ENCODE measurements around the gene KCNF1. TPM values are rescaled to one million over a fixed set of nuclear protein-coding genes. Genes with fewer than 3 reads are reported as not detected.

Gene KCNF1
- total RNA-seq, 1 experiment from 2014 or later: 3.2 TPM

DNA sequence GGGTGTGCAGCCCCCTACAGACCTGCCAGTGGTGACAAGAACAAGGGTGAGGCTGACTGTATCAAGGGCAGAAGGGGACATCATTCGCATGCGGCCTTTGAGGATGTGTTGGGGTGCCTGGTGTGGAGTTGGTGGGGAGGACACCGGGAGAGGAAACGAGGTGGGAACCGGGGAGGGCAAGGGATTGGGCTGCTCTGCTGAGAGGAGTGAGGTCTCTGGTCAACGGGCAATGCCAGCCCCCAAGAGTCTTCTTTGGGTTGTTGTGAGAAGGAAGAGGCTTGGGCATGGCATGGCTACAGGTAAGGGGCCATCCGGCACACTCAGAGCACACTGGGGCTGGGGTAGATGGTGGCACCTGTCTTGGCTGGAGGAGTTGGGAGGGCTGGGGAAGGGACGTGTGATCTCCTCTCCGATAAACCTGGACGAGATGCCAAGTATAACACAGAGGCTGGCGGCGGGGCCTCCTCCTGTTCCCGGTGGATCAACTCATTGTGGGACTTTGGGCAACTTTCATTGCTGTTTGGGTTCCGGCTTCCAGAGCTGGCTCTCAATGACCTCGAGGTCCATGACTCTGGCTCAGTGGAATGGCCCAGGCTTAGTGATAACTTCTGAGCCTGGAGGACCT lies 37.0 kb downstream of the KCNF1 start:
- H3T11ph ChIP-seq (ENCODE audit: low read length): no peak overlapping the region
- H4K91ac ChIP-seq (ENCODE audit: insufficient read length, low read depth, low read length): no peak overlapping the region
- H3K9ac ChIP-seq (ENCODE audit: extremely low read depth, insufficient read length, low read length): no peak overlapping the region
- peaks cover 6 to 11% (median 7%) of the 10 kb centered on the region in 3 experiments for H3K36me3 Mint-ChIP-seq (ENCODE audit: insufficient read depth in 1 of 3, low read depth in 3 of 3)
- H2BK5ac ChIP-seq (ENCODE audit: insufficient read length, low read length): no peak overlapping the region
- H3K14ac ChIP-seq (ENCODE audit: insufficient read depth, low read length): no peak overlapping the region
- H3K79me2 ChIP-seq (ENCODE audit: insufficient read depth, low read length): no peaks in the 10 kb centered on the region
- no peak overlapping the region for H2BK120ac ChIP-seq (ENCODE audit: low read depth, low read length, poor library complexity, severe bottlenecking)
- H3K23ac ChIP-seq (ENCODE audit: insufficient read length, low read depth, low read length): no peak overlapping the region
- H2BK20ac ChIP-seq (ENCODE audit: low read depth, low read length, poor library complexity, severe bottlenecking): no peak overlapping the region
- H2AK5ac ChIP-seq (ENCODE audit: insufficient read length, low read length): no peak overlapping the region
- no peaks in the 10 kb centered on the region for H3K4me1 ChIP-seq (ENCODE audit: insufficient read depth, low read length)
- 0 out of 4 replicates have a peak, but pooled peaks cover 0 to 6% of the 10 kb centered on the region in 2 experiments for H3K4me1 Mint-ChIP-seq
- H3K23me2 ChIP-seq (ENCODE audit: insufficient read length, low read depth, low read length, poor library complexity, severe bottlenecking): no peaks in the 10 kb centered on the region
- TF ChIP-seq, protein P1, sequence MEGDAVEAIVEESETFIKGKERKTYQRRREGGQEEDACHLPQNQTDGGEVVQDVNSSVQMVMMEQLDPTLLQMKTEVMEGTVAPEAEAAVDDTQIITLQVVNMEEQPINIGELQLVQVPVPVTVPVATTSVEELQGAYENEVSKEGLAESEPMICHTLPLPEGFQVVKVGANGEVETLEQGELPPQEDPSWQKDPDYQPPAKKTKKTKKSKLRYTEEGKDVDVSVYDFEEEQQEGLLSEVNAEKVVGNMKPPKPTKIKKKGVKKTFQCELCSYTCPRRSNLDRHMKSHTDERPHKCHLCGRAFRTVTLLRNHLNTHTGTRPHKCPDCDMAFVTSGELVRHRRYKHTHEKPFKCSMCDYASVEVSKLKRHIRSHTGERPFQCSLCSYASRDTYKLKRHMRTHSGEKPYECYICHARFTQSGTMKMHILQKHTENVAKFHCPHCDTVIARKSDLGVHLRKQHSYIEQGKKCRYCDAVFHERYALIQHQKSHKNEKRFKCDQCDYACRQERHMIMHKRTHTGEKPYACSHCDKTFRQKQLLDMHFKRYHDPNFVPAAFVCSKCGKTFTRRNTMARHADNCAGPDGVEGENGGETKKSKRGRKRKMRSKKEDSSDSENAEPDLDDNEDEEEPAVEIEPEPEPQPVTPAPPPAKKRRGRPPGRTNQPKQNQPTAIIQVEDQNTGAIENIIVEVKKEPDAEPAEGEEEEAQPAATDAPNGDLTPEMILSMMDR (conservative IDR thresholded peaks at IDR 0.05): no peak
- no peak overlapping the region for H3K4ac ChIP-seq (ENCODE audit: low read depth, low read length)
- peaks cover 5% of the 10 kb centered on the region for H3K27me3 Mint-ChIP-seq (ENCODE audit: low read depth)
- no peak overlapping the region for H2BK15ac ChIP-seq (ENCODE audit: low read depth, low read length)
- H3K18ac ChIP-seq (ENCODE audit: insufficient read length, low read depth, low read length): no peak overlapping the region
- no peaks in the 10 kb centered on the region for H3K9me3 ChIP-seq (ENCODE audit: control insufficient read depth, low read depth, low read length)
- H3K27me3 ChIP-seq (ENCODE audit: insufficient read depth, low read length): no peaks in the 10 kb centered on the region
- no CpG with 5 or more reads among the region's 15 CpGs for WGBS (ENCODE audit: extremely low coverage, insufficient read length, low lambda C conversion rate)
- no peak overlapping the region for H3K4me2 ChIP-seq (ENCODE audit: insufficient read depth, insufficient read length, low read length)
- no peaks in the 10 kb centered on the region for H4K20me1 ChIP-seq (ENCODE audit: control insufficient read depth, insufficient read depth, insufficient read length)
- no peak overlapping the region for H2BK12ac ChIP-seq (ENCODE audit: insufficient read length, low read depth, low read length)
- H3K56ac ChIP-seq (ENCODE audit: insufficient read length, low read depth, low read length): no peak overlapping the region
- no peak for DNase-seq
- H3K9me3 Mint-ChIP-seq: peaks cover 16 to 18% of the 10 kb centered on the region in 2 experiments
- no peak overlapping the region for H4K5ac ChIP-seq (ENCODE audit: insufficient read length, low read depth, low read length)
- no peak overlapping the region for H3K4me3 Mint-ChIP-seq
- H3K27ac ChIP-seq (ENCODE audit: insufficient read length, low read depth, low read length): no peak overlapping the region
- no peak overlapping the region for H4K8ac ChIP-seq (replicated peaks; ENCODE audit: insufficient read length, low read depth, low read length)
- H3K79me1 ChIP-seq (ENCODE audit: insufficient read depth, low read depth, low read length, poor library complexity, severe bottlenecking): no peaks in the 10 kb centered on the region
- no peak overlapping the region for H2AFZ ChIP-seq (ENCODE audit: low read length)
- H3K27ac Mint-ChIP-seq: no peak overlapping the region; a peak in 2 of 7 replicates

Measured in H9 (cell line).